ENCODE results near the gene TRAPPC3L.
A peak's percentile ranks its signal among the peaks of the same experiment; 100 is the strongest.

The TRAPPC3L gene

GRCh38 chr6:116556814-116557415 is 11.4 kb upstream of the TRAPPC3L start:
- no peak for DNase-seq

GRCh38 chr6:116556065-116556464 is 10.6 kb upstream of the TRAPPC3L start:
- DNase-seq, result no peak

GRCh38 chr6:116553451-116553850 is 8.0 kb upstream of the TRAPPC3L start, which contains the start of gene CALHM4:
Gene CALHM4, plus strand, starts transcription at chr6:116553751. Its CDS starts 43 bp downstream, at chr6:116553794.
- DNase-seq, result no peak

- DNase-seq, result no peak
Observed at GRCh38 chr6:116550796-116551195, 5.3 kb upstream of the TRAPPC3L start.

GRCh38 chr6:116547358-116547757 is 1.9 kb upstream of the TRAPPC3L start:
- DNase-seq, result no peak

GRCh38 chr6:116543149-116543548 is 2.3 kb downstream of the TRAPPC3L start:
- no peak for DNase-seq

GRCh38 chr6:116542426-116542825 is 3.1 kb downstream of the TRAPPC3L start:
- no peak for DNase-seq

- DNase-seq, result peak; percentile 23 to 74
Observed at GRCh38 chr6:116536216-116536621, 9.3 kb downstream of the TRAPPC3L start.

- no peak for DNase-seq
Observed at GRCh38 chr6:116535109-116535508, 10.4 kb downstream of the TRAPPC3L start.

GRCh38 chr6:116533233-116533957 is 12.1 kb downstream of the TRAPPC3L start:
- DNase-seq, result no peak

- DNase-seq, result peak; percentile 53 to 73
Observed at GRCh38 chr6:116531675-116532570, 13.6 kb downstream of the TRAPPC3L start.

- DNase-seq, result peak; percentile 81 to 91
Observed at GRCh38 chr6:116530436-116530835, 15.0 kb downstream of the TRAPPC3L start.

- DNase-seq, result no peak
Observed at GRCh38 chr6:116529466-116530290, 15.8 kb downstream of the TRAPPC3L start.

- no peak for DNase-seq
Observed at GRCh38 chr6:116528780-116529179, 16.7 kb downstream of the TRAPPC3L start.

- DNase-seq, result peak; percentile 7 to 40
Observed at GRCh38 chr6:116528133-116528532, 17.4 kb downstream of the TRAPPC3L start.

- no peak for DNase-seq
Observed at GRCh38 chr6:116524236-116524635, 21.2 kb downstream of the TRAPPC3L start.

- DNase-seq, result no peak
Observed at GRCh38 chr6:116522896-116523295, 22.6 kb downstream of the TRAPPC3L start.

- DNase-seq, result no peak
Observed at GRCh38 chr6:116518621-116519368, 26.7 kb downstream of the TRAPPC3L start.

GRCh38 chr6:116515141-116515540 is 30.3 kb downstream of the TRAPPC3L start:
- no peak for DNase-seq

- no peak for DNase-seq
Observed at GRCh38 chr6:116514111-116514510, 31.4 kb downstream of the TRAPPC3L start.

GRCh38 chr6:116513224-116513875 is 32.1 kb downstream of the TRAPPC3L start:
- no peak for DNase-seq
